Endothelial cell (in vitro differentiated cells): ENCODE measurements around the gene TUBB. TPM values are rescaled to one million over a fixed set of nuclear protein-coding genes. Genes with fewer than 3 reads are reported as not detected.
"Not testable (repeated sequence)": the region's sequence is repeated elsewhere in the genome, so short reads cannot be mapped to it uniquely, and the experiment has no call there.

ENCODE experiments used
- DNase-seq: peaks from one replicate; pipeline ENCODE4 v3.0.0; 2021; ENCODE audit warnings: low spot score
- H3K27ac Mint-ChIP-seq: one replicate; pipeline ENCODE4 v1.8.0; 2021; ENCODE audit warnings: mixed read lengths, inconsistent platforms; ENCODE audit not compliant: unreplicated experiment
- H3K27me3 Mint-ChIP-seq: one replicate; pipeline ENCODE4 v1.8.0; 2021; ENCODE audit warnings: mild to moderate bottlenecking, moderate library complexity, mixed read lengths, inconsistent platforms; ENCODE audit not compliant: unreplicated experiment
- H3K36me3 Mint-ChIP-seq: one replicate; pipeline ENCODE4 v1.8.0; 2021; ENCODE audit warnings: mild to moderate bottlenecking, low read depth, mixed read lengths, inconsistent platforms; ENCODE audit not compliant: unreplicated experiment
- H3K4me1 Mint-ChIP-seq: one replicate; pipeline ENCODE4 v1.8.0; 2021; ENCODE audit warnings: mild to moderate bottlenecking, mixed read lengths, inconsistent platforms; ENCODE audit not compliant: unreplicated experiment
- H3K4me3 Mint-ChIP-seq: one replicate; pipeline ENCODE4 v1.8.0; 2021; ENCODE audit warnings: mild to moderate bottlenecking, mixed read lengths, inconsistent platforms; ENCODE audit not compliant: unreplicated experiment
- H3K9me3 Mint-ChIP-seq: one replicate; pipeline ENCODE4 v1.8.0; 2021; ENCODE audit warnings: mixed read lengths, inconsistent platforms; ENCODE audit not compliant: unreplicated experiment
- CTCF ChIP-seq: fragments of 200-600 bp; sonication (generic); IDR thresholded peaks from one replicate; pipeline ENCODE4 v1.5.0; 2021; ENCODE audit warnings: antibody characterized with exemption; ENCODE audit not compliant: unreplicated experiment
- total RNA-seq: library from RNA; stranded (reverse); fragmentation: NEBNext Ultra II Directional; extraction: Animal tissue kit (Norgen Biotek cat#: 25700); gene quantifications from one replicate; pipeline ENCODE4 v1.2.1, GENCODE V29; 2021; ENCODE audit not compliant: unreplicated experiment

Gene TUBB
- total RNA-seq, 1 donor from 2014 or later: 1,094 TPM

DNA sequence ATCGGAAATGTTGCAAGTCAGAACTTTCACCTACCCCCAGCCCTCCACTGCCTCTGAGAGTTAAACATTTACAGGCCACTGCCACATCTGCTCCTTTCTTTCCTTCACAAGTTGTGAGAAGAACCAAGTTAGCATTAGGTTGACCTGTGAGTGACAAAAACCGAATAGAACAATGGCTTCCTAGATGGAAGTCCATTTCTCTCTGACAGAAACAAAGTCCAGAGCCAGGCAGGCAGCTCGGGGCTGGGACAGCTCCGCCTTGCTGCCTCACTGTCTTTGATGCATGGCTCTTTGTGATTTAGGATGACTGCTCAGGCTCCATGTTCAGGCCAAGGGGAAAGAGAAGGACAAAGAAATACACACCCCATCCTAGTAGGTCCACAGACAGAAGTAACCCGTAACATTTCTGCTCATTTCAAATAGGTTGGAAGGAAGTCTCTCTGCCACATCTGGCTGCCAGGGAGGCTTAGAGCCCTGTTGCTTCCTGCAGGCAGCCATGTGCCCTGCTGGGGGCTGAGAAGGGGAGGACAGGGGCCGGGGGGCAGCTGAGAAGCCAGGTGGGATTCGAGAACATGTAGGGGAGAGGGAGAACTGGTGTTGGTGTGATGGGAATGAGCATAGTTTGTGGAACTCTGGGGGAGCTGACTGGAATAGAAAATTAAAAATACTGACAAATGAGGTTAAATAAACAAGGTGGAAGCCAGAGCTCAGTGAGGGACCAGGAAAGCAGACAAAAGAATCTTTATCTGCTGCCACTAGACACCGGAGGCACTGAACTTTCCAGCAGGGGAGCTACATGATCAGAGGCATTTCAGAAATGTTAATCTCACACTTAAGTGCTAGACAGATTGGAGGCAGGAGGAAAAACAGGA is 43.7 kb downstream of the TUBB start:
- DNase-seq: no peak
- no peaks in the 10 kb centered on the region for H3K36me3 Mint-ChIP-seq
- H3K27ac Mint-ChIP-seq: peak overlapping the region; percentile 90
- peaks cover 10% of the 10 kb centered on the region for H3K27me3 Mint-ChIP-seq
- H3K9me3 Mint-ChIP-seq: no peaks in the 10 kb centered on the region
- no peak for TF ChIP-seq CTCF
- H3K4me1 Mint-ChIP-seq: peaks cover 32% of the 10 kb centered on the region
- peak overlapping the region; percentile 9 for H3K4me3 Mint-ChIP-seq

DNA sequence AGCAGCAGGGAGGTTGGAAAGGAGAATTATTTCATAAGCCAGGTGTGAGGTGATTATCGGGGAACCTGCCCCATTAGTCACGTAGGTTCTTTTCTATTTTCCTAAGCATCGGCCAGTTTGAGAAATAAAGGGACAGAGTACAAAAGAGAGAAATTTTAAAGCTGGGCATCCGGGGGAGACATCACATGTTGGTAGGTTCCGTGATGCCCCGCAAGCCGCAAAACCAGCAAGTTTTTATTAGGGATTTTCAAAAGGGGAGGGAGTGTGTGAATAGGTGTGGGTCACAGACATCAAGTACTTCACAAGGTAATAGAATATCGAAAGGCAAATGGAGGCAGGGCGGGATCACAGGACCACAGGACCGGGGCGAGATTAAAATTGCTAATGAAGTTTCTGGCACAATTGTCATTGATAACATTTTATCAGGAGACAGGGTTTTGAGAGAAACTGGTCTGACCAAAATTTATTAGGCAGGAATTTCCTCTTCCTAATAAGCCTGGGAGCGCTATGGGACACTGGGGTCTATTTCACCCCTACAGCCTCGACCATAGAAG is 44.4 kb downstream of the TUBB start:
- Mint-ChIP-seq H3K4me3 (peak overlapping the region; percentile 9), H3K4me1 (peaks cover 38% of the 10 kb centered on the region), H3K27ac (peak overlapping the region; percentile 90)
- not testable (repeated sequence) for H3K27me3 Mint-ChIP-seq, H3K9me3 Mint-ChIP-seq, DNase-seq, H3K36me3 Mint-ChIP-seq

GRCh38 chr6:30765495-30765894 is 45.3 kb downstream of the TUBB start:
- DNase-seq, H3K36me3 Mint-ChIP-seq, H3K4me3 Mint-ChIP-seq, H3K9me3 Mint-ChIP-seq, H3K27me3 Mint-ChIP-seq: not testable (repeated sequence)
- peak overlapping the region; percentile 52 for H3K27ac Mint-ChIP-seq
- H3K4me1 Mint-ChIP-seq: peaks cover 44% of the 10 kb centered on the region

- no peaks in the 10 kb centered on the region for H3K36me3 Mint-ChIP-seq
- H3K9me3 Mint-ChIP-seq: no peaks in the 10 kb centered on the region
- H3K4me3 Mint-ChIP-seq: peak overlapping the region; percentile 54
- no peak for DNase-seq
- peaks cover 48% of the 10 kb centered on the region for H3K4me1 Mint-ChIP-seq
- no peak for TF ChIP-seq CTCF
- peaks cover 10% of the 10 kb centered on the region for H3K27me3 Mint-ChIP-seq
- peak overlapping the region; percentile 71 for H3K27ac Mint-ChIP-seq
These were observed 46.5 kb downstream of the TUBB start for GRCh38 chr6:30766461-30767157.

GRCh38 chr6:30767158-30767943 is 47.2 kb downstream of the TUBB start:
- H3K36me3 Mint-ChIP-seq: no peaks in the 10 kb centered on the region

More at GRCh38 chr6:30767158-30767943, 47.2 kb downstream of the TUBB start:
- peaks cover 10% of the 10 kb centered on the region for H3K27me3 Mint-ChIP-seq
- no peak for DNase-seq
- TF ChIP-seq CTCF: no peak
- H3K9me3 Mint-ChIP-seq: no peaks in the 10 kb centered on the region
- no peak overlapping the region for H3K4me3 Mint-ChIP-seq
- peaks cover 48% of the 10 kb centered on the region for H3K4me1 Mint-ChIP-seq
- no peak overlapping the region for H3K27ac Mint-ChIP-seq
